Measurements from ENCODE around the gene ITGB4. TPM values are rescaled to one million over a fixed set of nuclear protein-coding genes. Genes with fewer than 3 reads are reported as not detected.
A peak's percentile ranks its signal among the peaks of the same experiment; 100 is the strongest.

Gene ITGB4
- total and polyA plus RNA-seq, 2 of the 13 experiments (the other 11 are each of a cell fraction or from before 2014, with no cell fraction given), result 6.9 to 14.5 TPM

DNA sequence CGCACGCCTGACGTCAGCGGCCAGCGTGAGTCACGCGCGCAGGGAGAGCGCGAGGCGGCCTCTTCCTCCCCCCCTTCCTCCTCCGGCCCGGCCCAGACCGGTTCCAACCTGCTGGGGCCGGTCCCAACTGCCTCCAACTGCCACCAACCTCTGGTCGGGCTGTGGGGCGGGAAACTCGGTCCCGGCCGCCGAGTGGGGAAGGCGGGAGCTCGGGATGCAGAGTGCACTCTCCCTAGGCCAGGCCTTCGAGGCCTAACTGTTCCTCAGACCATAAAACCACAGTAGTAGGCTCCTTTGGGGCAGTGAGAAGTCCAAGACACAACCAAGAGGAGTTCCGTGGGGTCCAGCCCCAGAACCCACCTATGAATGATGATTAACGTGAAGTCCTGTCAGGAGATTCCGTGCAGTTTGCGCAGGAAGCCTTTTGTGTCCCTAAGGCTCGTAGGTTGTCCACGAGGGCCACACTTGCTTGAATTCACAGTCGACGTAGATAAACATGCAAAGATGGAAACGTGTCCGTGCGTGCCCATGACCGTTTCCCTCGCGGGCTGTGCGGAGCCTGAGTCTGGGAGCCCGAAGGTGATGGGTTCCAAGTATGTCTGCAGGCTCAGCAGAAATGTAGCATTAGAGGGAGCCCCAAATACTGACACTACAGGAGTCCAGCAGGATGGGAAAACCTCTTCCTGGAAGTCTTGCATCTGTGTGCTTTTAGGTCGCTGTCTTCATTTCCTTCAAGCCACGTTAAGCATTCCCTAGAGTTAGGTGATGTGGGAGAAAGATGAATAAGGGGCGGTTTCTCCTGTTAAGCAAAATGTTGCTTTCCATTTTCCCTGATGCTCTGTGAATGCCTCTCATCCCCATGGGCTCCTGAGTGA is 64.0 kb downstream of the ITGB4 start (continued):
- TF ChIP-seq, protein P1, sequence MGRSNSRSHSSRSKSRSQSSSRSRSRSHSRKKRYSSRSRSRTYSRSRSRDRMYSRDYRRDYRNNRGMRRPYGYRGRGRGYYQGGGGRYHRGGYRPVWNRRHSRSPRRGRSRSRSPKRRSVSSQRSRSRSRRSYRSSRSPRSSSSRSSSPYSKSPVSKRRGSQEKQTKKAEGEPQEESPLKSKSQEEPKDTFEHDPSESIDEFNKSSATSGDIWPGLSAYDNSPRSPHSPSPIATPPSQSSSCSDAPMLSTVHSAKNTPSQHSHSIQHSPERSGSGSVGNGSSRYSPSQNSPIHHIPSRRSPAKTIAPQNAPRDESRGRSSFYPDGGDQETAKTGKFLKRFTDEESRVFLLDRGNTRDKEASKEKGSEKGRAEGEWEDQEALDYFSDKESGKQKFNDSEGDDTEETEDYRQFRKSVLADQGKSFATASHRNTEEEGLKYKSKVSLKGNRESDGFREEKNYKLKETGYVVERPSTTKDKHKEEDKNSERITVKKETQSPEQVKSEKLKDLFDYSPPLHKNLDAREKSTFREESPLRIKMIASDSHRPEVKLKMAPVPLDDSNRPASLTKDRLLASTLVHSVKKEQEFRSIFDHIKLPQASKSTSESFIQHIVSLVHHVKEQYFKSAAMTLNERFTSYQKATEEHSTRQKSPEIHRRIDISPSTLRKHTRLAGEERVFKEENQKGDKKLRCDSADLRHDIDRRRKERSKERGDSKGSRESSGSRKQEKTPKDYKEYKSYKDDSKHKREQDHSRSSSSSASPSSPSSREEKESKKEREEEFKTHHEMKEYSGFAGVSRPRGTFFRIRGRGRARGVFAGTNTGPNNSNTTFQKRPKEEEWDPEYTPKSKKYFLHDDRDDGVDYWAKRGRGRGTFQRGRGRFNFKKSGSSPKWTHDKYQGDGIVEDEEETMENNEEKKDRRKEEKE (IDR thresholded peaks at IDR 0.05), result no peak
- TF ChIP-seq, protein P2, sequence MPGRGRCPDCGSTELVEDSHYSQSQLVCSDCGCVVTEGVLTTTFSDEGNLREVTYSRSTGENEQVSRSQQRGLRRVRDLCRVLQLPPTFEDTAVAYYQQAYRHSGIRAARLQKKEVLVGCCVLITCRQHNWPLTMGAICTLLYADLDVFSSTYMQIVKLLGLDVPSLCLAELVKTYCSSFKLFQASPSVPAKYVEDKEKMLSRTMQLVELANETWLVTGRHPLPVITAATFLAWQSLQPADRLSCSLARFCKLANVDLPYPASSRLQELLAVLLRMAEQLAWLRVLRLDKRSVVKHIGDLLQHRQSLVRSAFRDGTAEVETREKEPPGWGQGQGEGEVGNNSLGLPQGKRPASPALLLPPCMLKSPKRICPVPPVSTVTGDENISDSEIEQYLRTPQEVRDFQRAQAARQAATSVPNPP (CRISPR knock-in tag; IDR thresholded peaks at IDR 0.05), result no peak
- TF ChIP-seq, protein P3, sequence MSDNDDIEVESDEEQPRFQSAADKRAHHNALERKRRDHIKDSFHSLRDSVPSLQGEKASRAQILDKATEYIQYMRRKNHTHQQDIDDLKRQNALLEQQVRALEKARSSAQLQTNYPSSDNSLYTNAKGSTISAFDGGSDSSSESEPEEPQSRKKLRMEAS (IDR thresholded peaks at IDR 0.05), result peak; percentile 78; the same call in 1 of the 2 replicates
- TF ChIP-seq SNAI1 (CRISPR knock-in tag; IDR thresholded peaks at IDR 0.05; ENCODE audit: borderline replicate concordance), result peak; percentile 56; the same call in 1 of the 2 replicates
- TF ChIP-seq, protein P4, sequence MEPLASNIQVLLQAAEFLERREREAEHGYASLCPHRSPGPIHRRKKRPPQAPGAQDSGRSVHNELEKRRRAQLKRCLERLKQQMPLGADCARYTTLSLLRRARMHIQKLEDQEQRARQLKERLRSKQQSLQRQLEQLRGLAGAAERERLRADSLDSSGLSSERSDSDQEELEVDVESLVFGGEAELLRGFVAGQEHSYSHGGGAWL (CRISPR knock-in tag; IDR thresholded peaks at IDR 0.05), result peak; percentile 86
- TF ChIP-seq PCBP1 (IDR thresholded peaks at IDR 0.05; ENCODE audit: borderline replicate concordance, low read depth, low read length), result 0 out of 2 replicates have a peak, but pooled peaks have one; percentile 51
- TF ChIP-seq ARNT2 (CRISPR knock-in tag; IDR thresholded peaks at IDR 0.05; ENCODE audit: low read depth), result peak; percentile 90; the same call in 1 of the 2 replicates
- TF ChIP-seq CREB1 (IDR thresholded peaks at IDR 0.05), result peak; percentile 94; the same call in 1 of the 2 replicates
- TF ChIP-seq CREB1 (CRISPR knock-in tag; IDR thresholded peaks at IDR 0.05), result no peak
- 0 out of 2 replicates have a peak, but pooled peaks have one; percentile 85 for TF ChIP-seq ZNF17 (CRISPR knock-in tag; IDR thresholded peaks at IDR 0.05)
- TF ChIP-seq ZNF562 (CRISPR knock-in tag; IDR thresholded peaks at IDR 0.05; ENCODE audit: borderline replicate concordance), result peak; percentile 66; the same call in 1 of the 2 replicates
- TF ChIP-seq ZNF564 (CRISPR knock-in tag; IDR thresholded peaks at IDR 0.05), result 0 out of 2 replicates have a peak, but pooled peaks have one; percentile 72
- TF ChIP-seq, protein P5, sequence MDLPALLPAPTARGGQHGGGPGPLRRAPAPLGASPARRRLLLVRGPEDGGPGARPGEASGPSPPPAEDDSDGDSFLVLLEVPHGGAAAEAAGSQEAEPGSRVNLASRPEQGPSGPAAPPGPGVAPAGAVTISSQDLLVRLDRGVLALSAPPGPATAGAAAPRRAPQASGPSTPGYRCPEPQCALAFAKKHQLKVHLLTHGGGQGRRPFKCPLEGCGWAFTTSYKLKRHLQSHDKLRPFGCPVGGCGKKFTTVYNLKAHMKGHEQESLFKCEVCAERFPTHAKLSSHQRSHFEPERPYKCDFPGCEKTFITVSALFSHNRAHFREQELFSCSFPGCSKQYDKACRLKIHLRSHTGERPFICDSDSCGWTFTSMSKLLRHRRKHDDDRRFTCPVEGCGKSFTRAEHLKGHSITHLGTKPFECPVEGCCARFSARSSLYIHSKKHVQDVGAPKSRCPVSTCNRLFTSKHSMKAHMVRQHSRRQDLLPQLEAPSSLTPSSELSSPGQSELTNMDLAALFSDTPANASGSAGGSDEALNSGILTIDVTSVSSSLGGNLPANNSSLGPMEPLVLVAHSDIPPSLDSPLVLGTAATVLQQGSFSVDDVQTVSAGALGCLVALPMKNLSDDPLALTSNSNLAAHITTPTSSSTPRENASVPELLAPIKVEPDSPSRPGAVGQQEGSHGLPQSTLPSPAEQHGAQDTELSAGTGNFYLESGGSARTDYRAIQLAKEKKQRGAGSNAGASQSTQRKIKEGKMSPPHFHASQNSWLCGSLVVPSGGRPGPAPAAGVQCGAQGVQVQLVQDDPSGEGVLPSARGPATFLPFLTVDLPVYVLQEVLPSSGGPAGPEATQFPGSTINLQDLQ (CRISPR knock-in tag; IDR thresholded peaks at IDR 0.05), result no peak; the same call in 1 of the 2 replicates
- peak; percentile 63; the same call in 1 of the 2 replicates for TF ChIP-seq ZMYM3 (CRISPR knock-in tag; IDR thresholded peaks at IDR 0.05)
- TF ChIP-seq NFE2L2 (IDR thresholded peaks at IDR 0.05; ENCODE audit: low read length), result no peak
- 0 out of 2 replicates have a peak, but pooled peaks have one; percentile 15 for TF ChIP-seq NFYC (CRISPR knock-in tag; IDR thresholded peaks at IDR 0.05)
- peak; percentile 87; the same call in 1 of the 2 replicates for TF ChIP-seq ZNF747 (CRISPR knock-in tag; IDR thresholded peaks at IDR 0.05; ENCODE audit: borderline replicate concordance)
- TF ChIP-seq, protein P6, sequence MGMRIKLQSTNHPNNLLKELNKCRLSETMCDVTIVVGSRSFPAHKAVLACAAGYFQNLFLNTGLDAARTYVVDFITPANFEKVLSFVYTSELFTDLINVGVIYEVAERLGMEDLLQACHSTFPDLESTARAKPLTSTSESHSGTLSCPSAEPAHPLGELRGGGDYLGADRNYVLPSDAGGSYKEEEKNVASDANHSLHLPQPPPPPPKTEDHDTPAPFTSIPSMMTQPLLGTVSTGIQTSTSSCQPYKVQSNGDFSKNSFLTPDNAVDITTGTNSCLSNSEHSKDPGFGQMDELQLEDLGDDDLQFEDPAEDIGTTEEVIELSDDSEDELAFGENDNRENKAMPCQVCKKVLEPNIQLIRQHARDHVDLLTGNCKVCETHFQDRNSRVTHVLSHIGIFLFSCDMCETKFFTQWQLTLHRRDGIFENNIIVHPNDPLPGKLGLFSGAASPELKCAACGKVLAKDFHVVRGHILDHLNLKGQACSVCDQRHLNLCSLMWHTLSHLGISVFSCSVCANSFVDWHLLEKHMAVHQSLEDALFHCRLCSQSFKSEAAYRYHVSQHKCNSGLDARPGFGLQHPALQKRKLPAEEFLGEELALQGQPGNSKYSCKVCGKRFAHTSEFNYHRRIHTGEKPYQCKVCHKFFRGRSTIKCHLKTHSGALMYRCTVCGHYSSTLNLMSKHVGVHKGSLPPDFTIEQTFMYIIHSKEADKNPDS (CRISPR knock-in tag; IDR thresholded peaks at IDR 0.05), result peak; percentile 68
- peak; percentile 93; the same call in 1 of the 2 replicates for TF ChIP-seq NCOA1 (CRISPR knock-in tag; IDR thresholded peaks at IDR 0.05)
